GM19324 (cell line): Measurements from ENCODE around the gene SRPX.

Source experiments
- ATAC-seq: cut with Tn5 transposase; IDR thresholded peaks from one replicate; pipeline ENCODE4 v1.9.1; 2021; ENCODE audit warnings: mild to moderate bottlenecking, moderate library complexity; ENCODE audit not compliant: unreplicated experiment, low FRiP score

The SRPX gene

GRCh38 chrX:38099688-38100087, 121.0 kb downstream of the SRPX start:
- ATAC-seq: no peak
